ENCODE measurements around the gene MYO9B.

Gene MYO9B

DNA sequence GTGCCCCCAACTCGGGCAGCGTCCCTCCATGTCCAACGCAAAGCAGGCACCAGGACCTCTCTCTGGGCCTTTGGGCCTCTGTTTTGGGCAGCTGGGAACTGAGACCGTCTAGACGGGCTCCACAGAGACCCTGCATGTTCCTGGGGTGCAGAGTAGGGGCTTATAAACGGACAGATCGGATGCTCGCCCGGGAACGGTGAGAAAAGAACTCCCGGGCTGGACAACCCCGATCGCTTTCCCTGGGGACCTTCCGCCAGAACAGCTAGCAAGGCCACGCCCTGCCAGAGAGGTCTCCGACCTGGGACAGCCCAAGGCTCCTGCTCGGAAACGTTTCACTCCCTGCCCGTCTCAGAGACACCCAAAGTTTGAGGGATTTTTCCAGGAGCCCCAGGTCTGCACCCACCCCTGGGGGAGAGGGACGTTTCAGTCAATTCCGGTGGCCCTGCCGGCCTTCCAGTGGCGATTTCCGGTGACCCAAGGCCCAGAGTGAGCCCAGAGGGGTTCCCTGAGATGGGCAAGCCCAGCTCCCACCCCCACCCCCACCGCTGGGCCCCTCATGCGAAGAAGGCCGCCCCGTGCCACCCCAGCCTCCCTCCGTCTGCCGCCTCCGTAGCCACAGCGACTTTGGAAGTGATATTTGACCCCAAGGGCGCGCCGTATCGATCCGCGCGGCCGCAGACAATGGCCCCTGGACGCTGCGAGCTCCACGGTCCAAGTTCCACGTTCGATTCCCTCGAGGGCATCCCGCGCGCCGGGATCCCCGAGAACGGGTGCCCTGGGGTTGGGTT, 168.4 kb downstream of the MYO9B start:
- no peak for FAIRE-seq

DNA sequence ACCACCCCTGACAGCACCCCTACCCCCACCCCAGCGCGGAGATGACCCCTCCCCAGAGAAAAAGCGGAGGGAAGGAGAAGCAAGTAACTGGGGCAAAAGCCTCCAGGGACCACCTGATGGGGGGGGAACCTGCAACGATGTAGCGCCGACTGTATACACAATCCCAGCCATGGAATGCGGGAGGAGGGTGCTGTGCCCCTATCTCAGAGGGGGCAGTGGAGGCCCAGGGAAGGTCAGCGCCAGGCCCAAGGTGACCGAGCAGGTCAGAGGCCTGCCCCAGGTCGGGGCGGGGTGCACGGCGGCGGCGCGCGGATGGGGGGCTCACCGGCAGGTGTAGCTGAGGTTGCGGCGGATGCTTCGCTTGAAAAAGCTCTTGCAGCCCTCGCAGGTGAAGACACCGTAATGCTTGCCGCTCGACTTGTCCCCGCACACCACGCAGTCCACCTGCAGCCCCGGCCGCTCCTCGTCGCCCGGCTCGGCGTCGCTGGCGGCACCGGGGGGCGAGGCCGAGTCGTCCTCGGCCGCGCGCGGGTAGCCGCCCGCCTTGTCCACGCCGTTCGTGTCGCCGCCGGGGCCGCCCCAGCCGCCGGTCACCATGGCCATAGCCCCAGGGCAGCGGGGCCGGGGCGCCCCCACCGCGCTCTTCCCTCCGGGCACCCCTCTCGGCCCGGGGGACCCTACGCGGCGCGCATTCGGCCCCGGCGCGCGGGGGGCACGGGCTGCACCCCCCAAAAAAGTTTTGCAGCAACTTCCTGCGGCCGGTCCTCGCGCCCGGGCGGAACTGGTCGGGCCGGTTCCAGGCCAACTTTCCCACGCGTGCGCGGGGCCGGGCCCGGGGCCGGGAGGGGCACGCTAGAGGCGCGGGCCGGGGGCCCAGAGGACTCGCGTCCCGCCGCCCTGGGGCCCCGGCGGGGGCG, 169.3 kb downstream of the MYO9B start:
- FAIRE-seq = no peak

DNA sequence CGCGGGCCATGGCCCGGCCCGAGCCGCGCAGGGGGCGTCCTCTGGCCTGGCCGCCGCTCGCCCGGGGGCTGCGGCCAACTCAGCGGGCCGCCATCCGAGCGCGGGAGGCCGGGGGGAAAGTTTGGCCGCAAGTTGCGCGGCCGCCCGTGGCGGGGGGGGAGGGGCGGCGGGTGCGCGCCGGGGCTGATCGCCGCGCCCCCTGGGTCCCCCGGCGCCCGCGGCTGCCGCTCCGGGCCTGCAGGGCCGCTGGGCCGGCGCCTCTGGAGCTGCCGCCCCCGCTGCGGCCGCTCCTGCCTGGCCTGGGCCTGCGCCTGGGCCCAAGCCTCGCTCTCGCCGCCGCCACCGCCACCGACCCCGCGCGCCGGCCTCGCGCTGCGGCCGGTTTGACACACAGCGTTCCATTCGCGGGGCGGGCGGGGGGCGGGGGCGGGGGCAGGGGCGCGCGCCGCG, 170.0 kb downstream of the MYO9B start, which contains the start of gene NR2F6:
Gene NR2F6 (minus strand): TSS at position 385 of the 450 bp plus-strand sequence. CDS start 699 bp downstream, outside the sequence.
- FAIRE-seq = no peak

DNA sequence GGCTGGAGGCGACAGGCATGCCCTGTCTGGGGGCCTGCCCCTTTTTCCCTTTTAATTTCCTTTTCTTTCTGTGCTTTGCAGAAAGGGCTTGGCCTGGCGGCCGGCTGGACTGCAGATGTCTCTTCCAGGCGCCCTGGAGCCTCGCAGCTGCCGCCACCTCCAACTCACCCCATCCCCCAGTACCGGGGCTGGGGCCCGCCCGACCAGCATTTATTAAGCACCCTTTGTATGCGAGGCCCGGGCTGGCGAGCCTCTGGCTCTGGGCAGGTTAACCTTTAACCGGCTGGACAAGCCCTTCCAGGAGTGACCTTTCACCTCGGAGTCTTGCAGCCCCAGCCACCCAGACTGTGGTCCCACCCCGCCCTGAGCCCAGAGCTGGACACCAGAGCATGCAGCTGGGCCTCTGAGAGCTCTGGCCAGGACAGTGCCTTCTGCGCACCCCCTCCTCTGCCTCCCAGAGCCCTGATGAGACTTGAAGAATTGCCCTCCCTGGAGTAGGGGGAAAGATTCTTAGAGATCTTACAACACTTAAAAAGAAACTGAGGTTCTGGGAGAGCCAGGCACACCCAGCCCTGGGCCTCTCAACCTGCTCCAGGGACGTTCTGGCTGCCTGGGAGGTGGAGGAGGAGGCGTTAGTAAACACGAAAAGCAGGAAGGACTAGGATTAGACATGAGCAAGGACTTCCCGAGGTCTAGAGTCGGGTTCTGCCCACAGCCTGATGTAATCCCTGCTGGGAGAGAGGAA, 171.3 kb downstream of the MYO9B start:
- FAIRE-seq = no peak

DNA sequence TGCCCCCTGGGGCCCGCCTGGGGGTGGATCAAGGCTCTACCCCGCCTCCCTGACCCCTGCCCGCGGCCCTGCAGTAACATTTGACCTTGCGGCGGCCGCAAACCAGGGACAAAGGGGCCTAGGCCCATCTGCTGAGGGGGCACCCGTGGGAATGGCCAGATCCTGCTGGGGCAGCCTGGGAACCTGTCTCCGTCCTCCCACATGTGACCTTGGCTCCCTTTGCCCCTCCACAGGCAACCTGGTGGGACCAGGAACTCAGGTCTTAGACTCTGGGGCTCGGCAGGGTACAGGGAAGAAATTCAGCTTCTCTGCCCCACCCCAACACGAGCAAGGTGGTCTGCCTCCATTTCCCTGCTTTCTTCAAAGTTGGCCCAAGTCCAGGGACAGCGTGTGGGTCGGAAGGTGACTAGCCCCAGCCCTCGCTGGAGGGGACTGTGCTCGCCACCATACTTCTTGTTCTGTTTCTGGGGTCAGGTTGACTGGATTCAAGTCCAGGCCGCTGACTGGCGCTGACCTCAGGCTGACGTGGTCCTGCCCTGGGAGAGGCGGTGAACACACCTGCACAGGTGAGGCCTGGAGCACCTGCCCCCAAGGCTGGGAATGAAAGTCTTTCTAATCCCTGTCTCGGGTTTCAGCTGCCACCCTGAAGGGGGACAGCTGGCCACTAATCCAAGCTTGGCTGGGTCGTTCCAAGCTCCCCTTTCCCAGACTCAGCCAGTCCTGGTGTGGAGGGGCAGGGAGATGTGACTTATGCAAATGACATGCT, 172.6 kb downstream of the MYO9B start:
- FAIRE-seq = no peak

DNA sequence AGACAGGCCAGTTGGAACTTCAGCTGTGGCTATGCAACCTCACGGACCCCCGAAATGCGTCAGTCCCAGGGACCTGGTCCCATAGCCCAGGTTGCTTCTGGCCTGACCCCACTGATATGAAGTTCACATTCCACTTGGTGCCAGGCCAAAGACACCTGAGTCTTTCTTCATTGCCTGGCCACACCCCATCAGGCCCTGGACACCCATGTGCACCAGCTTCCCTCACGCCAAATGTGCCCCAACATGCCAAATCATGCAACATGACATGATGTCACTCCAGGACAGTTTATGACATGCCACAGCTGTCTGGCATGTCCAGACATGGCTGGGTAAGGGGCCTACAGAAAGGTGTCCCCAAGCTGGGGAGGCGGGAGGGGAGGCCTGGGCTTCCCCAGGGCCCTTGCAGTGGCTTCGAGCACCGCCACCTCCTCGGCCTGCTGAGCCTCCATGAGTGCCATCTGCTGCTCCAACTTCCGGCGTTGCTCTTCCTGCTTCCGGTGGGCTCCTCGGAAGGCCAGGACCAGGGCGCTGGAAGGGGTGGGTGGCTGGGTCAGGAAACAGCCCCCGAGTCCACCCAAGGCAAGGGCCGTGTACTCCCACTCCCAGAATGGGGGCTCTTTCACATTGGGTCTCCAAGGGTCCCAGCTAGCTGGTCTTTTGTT, 174.4 kb downstream of the MYO9B start:
- no peak for FAIRE-seq

DNA sequence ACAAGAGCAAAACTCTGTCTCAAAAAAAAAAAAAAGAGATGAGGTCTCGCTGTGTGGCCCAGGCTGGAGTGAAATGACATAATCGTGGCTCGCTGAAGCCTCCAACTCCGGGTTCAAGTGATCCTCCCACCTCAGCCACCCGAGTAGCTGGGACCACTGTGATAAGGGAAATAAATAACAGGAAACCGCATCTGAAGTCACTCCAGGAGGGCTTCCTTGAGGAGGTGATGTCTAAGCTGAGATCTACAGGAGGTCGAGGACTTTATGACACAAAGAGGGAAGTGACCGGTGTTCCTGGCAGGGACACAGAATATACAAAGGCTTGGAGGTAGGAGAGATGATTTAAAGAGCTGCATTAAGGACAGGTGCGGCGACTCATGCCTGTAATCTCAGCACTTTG, 179.1 kb downstream of the MYO9B start:
- no peak for FAIRE-seq

DNA sequence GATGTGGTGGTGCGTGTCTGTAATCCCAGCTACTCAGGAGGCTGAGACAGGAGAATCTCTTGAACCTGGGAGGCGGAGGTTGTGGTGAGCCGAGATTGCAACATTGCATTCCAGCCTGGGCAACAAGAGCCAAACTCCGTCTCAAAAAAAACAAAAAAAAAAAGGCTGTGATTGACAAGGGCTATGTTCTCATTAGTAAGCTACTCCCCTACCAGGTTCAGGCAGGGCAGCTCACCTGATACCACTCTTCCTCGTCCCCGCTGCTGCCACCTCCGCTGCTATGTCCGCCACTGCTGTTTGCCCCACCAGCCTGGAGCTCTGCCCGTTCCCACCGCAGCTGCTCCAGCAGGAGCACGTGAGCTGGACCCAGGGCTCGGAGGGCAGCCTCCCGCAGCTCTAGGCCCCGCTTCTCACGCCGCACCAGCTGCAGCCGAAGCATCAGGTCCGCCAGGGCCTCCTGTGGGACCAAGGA, 179.6 kb downstream of the MYO9B start:
- no peak for FAIRE-seq

DNA sequence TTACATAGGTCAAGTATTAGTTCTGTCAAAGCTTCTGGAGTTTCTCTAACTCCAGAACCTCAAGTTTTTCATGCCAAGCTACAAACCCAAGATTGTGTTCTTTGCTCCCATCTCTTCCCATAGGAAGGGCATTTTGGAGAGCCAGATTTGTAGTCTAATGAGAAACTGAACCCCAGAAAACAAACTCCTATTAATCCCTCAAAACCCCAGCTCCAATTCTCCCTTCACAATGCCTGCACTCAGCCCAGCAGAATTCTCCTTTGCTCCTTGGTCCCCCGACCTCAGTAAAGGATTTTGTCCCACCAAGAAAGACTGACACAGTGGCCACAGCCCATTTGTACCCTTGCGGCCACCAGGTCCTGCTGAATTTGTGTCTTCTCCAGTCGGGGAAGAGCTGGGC, 180.6 kb downstream of the MYO9B start:
- FAIRE-seq = no peak

DNA sequence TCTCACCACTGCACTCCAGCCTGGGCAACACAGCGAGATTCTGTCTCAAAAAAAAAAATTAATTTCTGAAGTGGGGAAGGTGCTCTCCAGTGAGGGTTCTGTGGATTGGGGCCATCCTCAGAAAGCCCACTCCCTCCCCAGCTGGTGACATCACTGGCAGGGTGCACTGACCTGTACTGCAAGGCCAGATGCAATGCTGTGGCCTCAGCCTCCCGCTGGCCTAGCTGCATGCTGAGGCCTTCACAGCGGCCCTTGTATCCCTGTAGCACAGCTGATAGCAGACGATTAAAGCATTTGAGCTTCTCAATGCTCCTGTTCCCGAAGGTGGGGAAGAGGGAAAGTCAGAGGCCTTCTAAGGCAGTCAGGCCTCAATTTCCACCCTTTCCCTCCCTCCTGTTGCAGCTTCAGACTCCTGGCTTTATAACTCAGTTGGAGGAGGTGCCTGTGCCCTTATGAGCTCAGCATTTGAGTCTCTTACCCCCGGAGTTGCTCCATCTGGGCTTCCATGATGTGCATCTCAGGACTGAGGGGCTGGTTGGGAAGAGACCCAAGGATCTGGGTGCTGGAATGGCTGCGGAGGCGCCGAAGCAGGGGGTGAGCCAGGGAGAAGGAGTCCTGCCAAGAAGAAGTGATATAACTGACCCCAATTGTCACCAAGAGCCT, 183.7 kb downstream of the MYO9B start:
- no peak for FAIRE-seq

DNA sequence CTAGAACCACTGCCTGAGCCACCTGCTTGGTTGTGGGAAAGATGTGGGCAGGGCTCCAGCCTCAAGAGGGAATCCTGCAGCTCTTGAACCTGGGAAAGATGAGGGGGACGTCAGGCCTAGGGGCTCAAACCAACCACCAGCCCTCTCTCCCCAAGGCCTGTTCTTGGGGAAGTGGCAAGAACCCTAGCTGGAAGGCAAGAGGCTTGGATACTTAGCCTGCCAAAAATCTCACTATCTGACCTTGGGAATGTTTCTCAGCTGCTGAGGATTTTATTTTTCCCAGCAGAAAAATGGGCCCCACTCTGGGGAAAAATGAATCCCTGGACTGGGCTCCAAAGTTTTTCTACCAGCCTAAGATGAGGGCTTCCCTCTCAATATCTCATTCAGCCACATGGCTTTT, 184.4 kb downstream of the MYO9B start:
- FAIRE-seq = no peak

DNA sequence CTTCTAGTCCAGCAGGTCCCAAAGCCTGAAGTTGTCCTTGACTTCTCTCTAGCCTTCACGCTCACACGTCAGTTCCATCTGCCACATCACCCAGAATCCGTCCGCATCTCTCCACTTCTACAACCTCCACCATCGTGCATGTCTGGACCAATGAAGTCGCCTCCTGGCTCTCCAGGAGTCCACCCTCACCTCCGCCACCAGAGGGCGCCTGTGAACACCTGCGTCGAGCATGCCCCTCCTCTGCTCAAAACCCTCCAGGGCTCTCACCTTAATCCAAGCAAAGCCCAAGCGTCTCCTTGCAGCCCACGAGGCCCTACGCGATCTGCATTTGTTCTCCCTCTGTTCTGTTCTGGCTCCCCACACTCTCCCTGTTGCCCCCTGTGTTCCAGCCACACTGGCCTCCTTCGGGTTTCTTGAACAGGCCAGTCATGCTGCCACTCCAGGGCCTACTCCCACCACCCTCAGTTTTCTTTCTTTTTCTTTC, 185.3 kb downstream of the MYO9B start:
- FAIRE-seq = no peak

DNA sequence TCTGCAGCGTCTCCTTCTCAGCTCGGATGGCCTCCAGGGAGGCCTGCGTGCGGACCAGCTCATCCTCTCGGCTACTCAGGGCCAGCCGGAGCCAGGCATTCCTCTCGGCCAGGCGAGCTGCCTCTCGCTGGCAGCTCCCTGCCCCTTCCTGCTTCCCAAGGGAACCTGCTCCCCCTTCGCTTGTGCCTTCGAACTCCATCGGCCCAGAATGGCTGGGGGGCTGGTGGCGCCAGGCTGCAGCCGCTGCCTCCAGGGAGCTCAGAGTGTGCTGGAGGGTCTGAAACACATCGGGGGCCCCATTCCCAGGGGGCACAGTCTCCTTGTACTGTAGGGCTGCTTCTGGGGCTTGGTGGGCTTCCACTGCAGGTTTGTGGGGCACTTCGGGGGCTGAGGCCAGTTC, 187.0 kb downstream of the MYO9B start:
- no peak for FAIRE-seq

All from TTC549 (cell line).